Smooth muscle cell (in vitro differentiated cells): ENCODE results near the gene PCCB. TPM values are rescaled to one million over a fixed set of nuclear protein-coding genes. Genes with fewer than 3 reads are reported as not detected.

ENCODE experiments used
- DNase-seq: peaks from one replicate; lab custom pipeline; 2025; ENCODE audit not compliant: unreplicated experiment; lab: John Stamatoyannopoulos, UW
- H2AFZ ChIP-seq: fragments of 200-600 bp; sonication (generic); 2 replicates; pipeline ENCODE4 v1.6.0; 2016; ENCODE audit warnings: antibody characterized with exemption, low read depth, mild to moderate bottlenecking
- H3F3A ChIP-seq: fragments of 200-600 bp; sonication (generic); 2 replicates; pipeline ENCODE4 v1.6.0; 2017; ENCODE audit warnings: antibody characterized with exemption, low read depth
- H3K27ac ChIP-seq: fragments of 200-600 bp; sonication (generic); 2 replicates; pipeline ENCODE4 v1.5.1; 2016; ENCODE audit warnings: low read depth, mild to moderate bottlenecking
- H3K27me3 ChIP-seq: fragments of 200-600 bp; sonication (generic); 2 replicates; pipeline ENCODE4 v1.6.1; 2016; ENCODE audit warnings: low read depth, mild to moderate bottlenecking
- H3K36me3 ChIP-seq: fragments of 200-600 bp; sonication (generic); 2 replicates; pipeline ENCODE4 v1.5.1; 2016; ENCODE audit warnings: low read depth
- H3K4me1 ChIP-seq: fragments of 200-600 bp; sonication (generic); 2 replicates; pipeline ENCODE4 v1.5.1; 2016; ENCODE audit warnings: low read depth
- H3K4me2 ChIP-seq: fragments of 200-600 bp; sonication (generic); 2 replicates; pipeline ENCODE4 v1.6.0; 2016; ENCODE audit warnings: mild to moderate bottlenecking
- H3K4me3 ChIP-seq: fragments of 200-600 bp; sonication (generic); 2 replicates; pipeline ENCODE4 v1.5.1; 2016; ENCODE audit warnings: mild to moderate bottlenecking
- H3K79me2 ChIP-seq: fragments of 200-600 bp; sonication (generic); 2 replicates; pipeline ENCODE4 v1.6.0; 2016; ENCODE audit warnings: low read depth, mild to moderate bottlenecking
- H3K9ac ChIP-seq: fragments of 200-600 bp; sonication (generic); 2 replicates; pipeline ENCODE4 v1.6.0; 2016; ENCODE audit warnings: low read depth
- H3K9me3 ChIP-seq: fragments of 200-600 bp; sonication (generic); replicated peaks from 2 replicates; pipeline ENCODE4 v1.5.1; 2016; ENCODE audit warnings: low read depth
- H4K20me1 ChIP-seq: fragments of 200-600 bp; sonication (generic); 2 replicates; pipeline ENCODE4 v1.6.0; 2016; ENCODE audit warnings: low read depth
- WGBS: methylation state at CpG from one replicate; pipeline ENCODE4 v1.1.7; 2016; ENCODE audit warnings: low lambda C conversion rate; 5-methylcytosine and 5-hydroxymethylcytosine counted together
- polyA plus RNA-seq: library from polyadenylated mRNA; unstranded; fragments of >200 nt; fragmentation: Nextera tagmentation; extraction: Ambion mirVana; gene quantifications from 2 replicates; pipeline ENCODE4 v1.2.1, GENCODE V29; 2016
- total RNA-seq: library from RNA; depleted of rRNA; stranded (reverse); fragments of >200 nt; gene quantifications from 2 replicates; pipeline ENCODE4 v1.2.3, GENCODE V29; 2014
- TF ChIP-seq, protein P1 (sequence below): fragments of 200-600 bp; sonication (generic); IDR thresholded peaks from 2 replicates; pipeline ENCODE4 v1.5.1; 2017; ENCODE audit warnings: borderline replicate concordance, mild to moderate bottlenecking, antibody characterized with exemption; ENCODE audit not compliant: insufficient read depth, poor library complexity, severe bottlenecking

The PCCB gene
- total and polyA plus RNA-seq, 2 experiments from 2014 or later = 17.6 to 27.7 TPM

DNA sequence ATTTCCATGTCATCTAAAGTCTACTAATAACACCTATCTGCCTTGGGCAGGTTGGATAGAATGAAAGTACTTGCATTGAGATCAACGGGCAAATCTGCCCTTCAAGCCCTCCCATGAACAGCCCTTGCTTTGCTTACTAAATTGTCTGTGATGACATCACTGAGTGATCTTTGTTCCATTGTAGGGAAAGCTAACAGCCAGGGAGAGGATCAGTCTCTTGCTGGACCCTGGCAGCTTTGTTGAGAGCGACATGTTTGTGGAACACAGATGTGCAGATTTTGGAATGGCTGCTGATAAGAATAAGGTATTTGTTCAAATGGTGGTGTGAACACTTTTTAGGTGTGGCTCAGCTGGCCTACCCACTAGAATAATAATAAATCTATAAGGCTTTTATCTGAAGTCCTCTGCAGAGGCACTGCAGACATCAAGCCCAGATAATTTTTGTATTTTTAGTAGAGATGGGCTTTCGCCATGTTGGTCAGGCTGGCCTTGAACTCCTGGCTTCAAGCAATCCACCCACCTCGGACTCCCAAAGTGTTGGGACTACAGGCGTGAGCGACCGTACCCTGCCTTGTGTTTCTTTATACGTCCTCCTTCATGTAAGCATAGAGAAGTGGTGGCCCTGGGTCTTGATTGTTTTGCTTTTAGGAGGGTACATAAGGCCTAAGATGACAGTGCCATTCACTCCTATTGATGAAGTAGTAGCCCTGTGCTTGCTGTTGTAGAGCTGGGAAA lies 5.7 kb downstream of the PCCB start:
- Histone ChIP-seq H3K36me3 (no peaks in the 10 kb centered on the region), H3K4me1 (no peaks in the 10 kb centered on the region), H3K27me3 (no peaks in the 10 kb centered on the region), H3K4me2 (no peak overlapping the region), H3K9ac (no peak overlapping the region), H3K27ac (no peak overlapping the region), H3F3A (no peaks in the 10 kb centered on the region), H4K20me1 (no peaks in the 10 kb centered on the region), H3K79me2 (peaks cover 15% of the 10 kb centered on the region), H3K4me3 (no peak overlapping the region), H3K9me3 (no peaks in the 10 kb centered on the region), H2AFZ (no peak overlapping the region)
- no peak for DNase-seq
- TF ChIP-seq, protein P1, sequence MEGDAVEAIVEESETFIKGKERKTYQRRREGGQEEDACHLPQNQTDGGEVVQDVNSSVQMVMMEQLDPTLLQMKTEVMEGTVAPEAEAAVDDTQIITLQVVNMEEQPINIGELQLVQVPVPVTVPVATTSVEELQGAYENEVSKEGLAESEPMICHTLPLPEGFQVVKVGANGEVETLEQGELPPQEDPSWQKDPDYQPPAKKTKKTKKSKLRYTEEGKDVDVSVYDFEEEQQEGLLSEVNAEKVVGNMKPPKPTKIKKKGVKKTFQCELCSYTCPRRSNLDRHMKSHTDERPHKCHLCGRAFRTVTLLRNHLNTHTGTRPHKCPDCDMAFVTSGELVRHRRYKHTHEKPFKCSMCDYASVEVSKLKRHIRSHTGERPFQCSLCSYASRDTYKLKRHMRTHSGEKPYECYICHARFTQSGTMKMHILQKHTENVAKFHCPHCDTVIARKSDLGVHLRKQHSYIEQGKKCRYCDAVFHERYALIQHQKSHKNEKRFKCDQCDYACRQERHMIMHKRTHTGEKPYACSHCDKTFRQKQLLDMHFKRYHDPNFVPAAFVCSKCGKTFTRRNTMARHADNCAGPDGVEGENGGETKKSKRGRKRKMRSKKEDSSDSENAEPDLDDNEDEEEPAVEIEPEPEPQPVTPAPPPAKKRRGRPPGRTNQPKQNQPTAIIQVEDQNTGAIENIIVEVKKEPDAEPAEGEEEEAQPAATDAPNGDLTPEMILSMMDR = no peak
- WGBS = 98% methylated on average over 8 of the region's 8 CpGs

DNA sequence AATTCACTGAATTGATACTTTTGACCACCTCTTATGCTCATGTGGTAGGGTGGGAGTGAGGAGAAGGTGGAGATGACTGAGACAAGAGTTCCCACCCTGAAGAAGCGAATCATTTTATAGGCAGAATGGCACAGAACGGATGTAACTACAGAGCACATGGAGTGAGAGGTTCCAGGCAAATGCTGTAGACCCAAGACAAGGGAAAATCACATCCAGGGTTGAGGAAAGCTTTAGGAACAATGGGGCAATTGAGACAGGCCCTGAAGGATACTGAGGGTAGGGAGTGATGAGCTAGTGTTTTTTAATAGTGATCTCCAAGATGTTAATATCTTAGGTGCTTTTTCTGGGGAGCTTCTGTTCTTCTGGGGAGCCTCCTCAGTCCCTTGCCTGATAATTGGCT lies 8.1 kb downstream of the PCCB start:
- WGBS = 100% methylated on average over 2 of the region's 2 CpGs
- Histone ChIP-seq H4K20me1 (no peaks in the 10 kb centered on the region), H3K27me3 (no peaks in the 10 kb centered on the region), H3K79me2 (peaks cover 10% of the 10 kb centered on the region), H2AFZ (no peak overlapping the region), H3K4me3 (no peak overlapping the region), H3K36me3 (no peaks in the 10 kb centered on the region), H3K9me3 (no peaks in the 10 kb centered on the region), H3K9ac (no peak overlapping the region), H3K27ac (no peak overlapping the region), H3F3A (no peaks in the 10 kb centered on the region), H3K4me1 (no peaks in the 10 kb centered on the region), H3K4me2 (no peak overlapping the region)
- no peak for DNase-seq
- TF ChIP-seq, protein P1 = no peak

DNA sequence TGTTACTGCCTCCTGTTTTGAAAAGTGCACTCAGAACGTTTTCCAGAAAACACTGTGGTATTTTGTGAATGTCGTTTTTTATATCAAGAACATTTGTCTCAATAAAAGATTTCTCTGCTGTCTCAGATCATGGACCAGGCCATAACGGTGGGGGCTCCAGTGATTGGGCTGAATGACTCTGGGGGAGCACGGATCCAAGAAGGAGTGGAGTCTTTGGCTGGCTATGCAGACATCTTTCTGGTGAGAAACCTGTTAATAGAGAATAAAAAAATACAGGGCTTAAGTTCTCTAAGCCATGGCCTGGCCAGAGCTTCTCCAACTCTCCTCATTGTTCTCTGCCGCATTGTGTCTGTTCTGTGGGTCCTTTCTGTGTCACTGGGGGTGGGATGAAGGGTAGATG lies 11.7 kb downstream of the PCCB start:
- no peak for DNase-seq
- Histone ChIP-seq H3F3A (no peaks in the 10 kb centered on the region), H3K4me3 (no peak overlapping the region), H3K79me2 (no peaks in the 10 kb centered on the region), H3K4me2 (no peak overlapping the region), H3K9me3 (no peaks in the 10 kb centered on the region), H3K4me1 (no peaks in the 10 kb centered on the region), H3K9ac (no peak overlapping the region), H4K20me1 (no peaks in the 10 kb centered on the region), H3K27me3 (no peaks in the 10 kb centered on the region), H3K36me3 (peaks cover 4% of the 10 kb centered on the region), H3K27ac (peak overlapping the region; percentile 68), H2AFZ (no peak overlapping the region)
- WGBS = 86% methylated on average over 5 of the region's 5 CpGs
- TF ChIP-seq, protein P1 = no peak

DNA sequence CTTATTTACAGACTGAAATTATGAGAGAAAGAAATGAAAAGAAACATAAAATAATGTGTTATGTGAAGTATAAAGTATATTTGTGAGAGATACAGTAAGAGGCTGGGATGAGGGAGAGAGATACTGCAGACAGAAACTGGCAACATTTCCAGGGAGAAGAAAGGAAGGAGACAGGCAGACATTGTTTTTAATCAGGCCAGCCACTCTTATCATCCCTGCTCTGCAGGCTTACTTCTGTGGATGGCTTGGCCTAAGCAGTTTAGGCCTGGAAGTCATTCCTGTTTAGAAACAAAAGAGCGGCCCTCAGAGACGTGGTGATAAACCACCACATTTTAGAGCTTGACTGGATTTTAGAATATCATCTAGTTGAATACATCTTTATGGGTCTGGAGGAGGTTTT lies 12.4 kb downstream of the PCCB start:
- Histone ChIP-seq H2AFZ (no peak overlapping the region), H3K79me2 (no peaks in the 10 kb centered on the region), H3K9ac (no peak overlapping the region), H3K4me1 (no peaks in the 10 kb centered on the region), H3K36me3 (peaks cover 4% of the 10 kb centered on the region), H3K27ac (peak overlapping the region; percentile 68), H4K20me1 (no peaks in the 10 kb centered on the region), H3K9me3 (no peaks in the 10 kb centered on the region), H3K4me2 (no peak overlapping the region), H3K4me3 (no peak overlapping the region), H3K27me3 (no peaks in the 10 kb centered on the region), H3F3A (no peaks in the 10 kb centered on the region)
- TF ChIP-seq, protein P1 = no peak
- WGBS = 32% methylated on average over 2 of the region's 2 CpGs
- no peak for DNase-seq
